ENCODE data around the gene PPP1R9A. TPM values are rescaled to one million over a fixed set of nuclear protein-coding genes. Genes with fewer than 3 reads are reported as not detected.

Gene PPP1R9A
- total and polyA plus RNA-seq, 8 donors = 4.7 to 32.4 (median 16.8) TPM

GRCh38 chr7:95264363-95264891, 357.0 kb downstream of the PPP1R9A start:
- Histone ChIP-seq H3K9me3 (no peaks in the 10 kb centered on the region), H3K27ac (no peak overlapping the region), H3K4me3 (no peak overlapping the region), H3K36me3 (peaks cover 0 to 3% (median 0%) of the 10 kb centered on the region in 3 donors), H3K4me1 (no peaks in the 10 kb centered on the region), H3K27me3 (no peaks in the 10 kb centered on the region)
- DNase-seq = no peak
- 89% methylated on average over 6 of the region's 6 CpGs for WGBS, 2 donors
- FAIRE-seq = no peak
- ATAC-seq = no peak
- intact Hi-C loops (cut with DNase I) = no loop called here
- TF ChIP-seq, protein P1, sequence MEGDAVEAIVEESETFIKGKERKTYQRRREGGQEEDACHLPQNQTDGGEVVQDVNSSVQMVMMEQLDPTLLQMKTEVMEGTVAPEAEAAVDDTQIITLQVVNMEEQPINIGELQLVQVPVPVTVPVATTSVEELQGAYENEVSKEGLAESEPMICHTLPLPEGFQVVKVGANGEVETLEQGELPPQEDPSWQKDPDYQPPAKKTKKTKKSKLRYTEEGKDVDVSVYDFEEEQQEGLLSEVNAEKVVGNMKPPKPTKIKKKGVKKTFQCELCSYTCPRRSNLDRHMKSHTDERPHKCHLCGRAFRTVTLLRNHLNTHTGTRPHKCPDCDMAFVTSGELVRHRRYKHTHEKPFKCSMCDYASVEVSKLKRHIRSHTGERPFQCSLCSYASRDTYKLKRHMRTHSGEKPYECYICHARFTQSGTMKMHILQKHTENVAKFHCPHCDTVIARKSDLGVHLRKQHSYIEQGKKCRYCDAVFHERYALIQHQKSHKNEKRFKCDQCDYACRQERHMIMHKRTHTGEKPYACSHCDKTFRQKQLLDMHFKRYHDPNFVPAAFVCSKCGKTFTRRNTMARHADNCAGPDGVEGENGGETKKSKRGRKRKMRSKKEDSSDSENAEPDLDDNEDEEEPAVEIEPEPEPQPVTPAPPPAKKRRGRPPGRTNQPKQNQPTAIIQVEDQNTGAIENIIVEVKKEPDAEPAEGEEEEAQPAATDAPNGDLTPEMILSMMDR (IDR thresholded peaks at IDR 0.05) = no peak

DNA sequence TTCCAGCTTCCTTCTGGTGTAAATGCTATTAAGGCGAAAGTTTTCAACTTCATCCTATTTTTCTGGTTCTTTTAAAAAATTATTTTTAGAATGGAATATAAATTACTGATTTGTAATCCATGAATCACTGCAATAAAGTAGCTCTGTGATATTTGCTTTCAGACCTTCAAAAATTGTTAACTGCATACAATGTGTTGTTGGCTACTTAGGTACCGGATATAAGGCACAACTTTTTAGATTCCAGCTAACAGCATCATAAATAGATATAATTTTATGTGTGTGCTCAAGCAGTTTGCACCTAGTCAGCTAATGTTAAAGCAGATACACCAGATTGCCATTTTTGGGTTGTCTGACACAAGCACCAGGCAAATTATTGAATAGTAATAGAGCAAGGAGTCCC, 358.2 kb downstream of the PPP1R9A start:
- FAIRE-seq (no peak), ATAC-seq (no peak), DNase-seq (no peak)
- whole genome bisulfite sequencing, 2 donors = 92 to 95% methylated on average over 2 of the region's 2 CpGs
- no peak overlapping the region for H3K4me3 ChIP-seq
- TF ChIP-seq, protein P1 (IDR thresholded peaks at IDR 0.05) = no peak
- no peak overlapping the region for H3K27ac ChIP-seq
- peaks cover 0 to 5% (median 0%) of the 10 kb centered on the region in 3 donors for H3K36me3 ChIP-seq
- no peaks in the 10 kb centered on the region for H3K4me1 ChIP-seq
- no peaks in the 10 kb centered on the region for H3K27me3 ChIP-seq
- intact Hi-C loops (cut with DNase I) = no loop called here
- no peaks in the 10 kb centered on the region for H3K9me3 ChIP-seq

GRCh38 chr7:95267754-95268153, 360.4 kb downstream of the PPP1R9A start:
- ATAC-seq (no peak), DNase-seq (no peak), FAIRE-seq (no peak)
- no peak overlapping the region for H3K27ac ChIP-seq
- no peaks in the 10 kb centered on the region for H3K9me3 ChIP-seq
- TF ChIP-seq, protein P1 (IDR thresholded peaks at IDR 0.05) = no peak
- intact Hi-C loops (cut with DNase I) = no loop called here
- no peaks in the 10 kb centered on the region for H3K27me3 ChIP-seq
- H3K36me3 ChIP-seq = peaks cover 0 to 5% (median 0%) of the 10 kb centered on the region in 3 donors
- H3K4me1 ChIP-seq = no peaks in the 10 kb centered on the region
- 86 to 88% methylated on average over 2 of the region's 2 CpGs for WGBS, 2 donors
- no peak overlapping the region for H3K4me3 ChIP-seq

DNA sequence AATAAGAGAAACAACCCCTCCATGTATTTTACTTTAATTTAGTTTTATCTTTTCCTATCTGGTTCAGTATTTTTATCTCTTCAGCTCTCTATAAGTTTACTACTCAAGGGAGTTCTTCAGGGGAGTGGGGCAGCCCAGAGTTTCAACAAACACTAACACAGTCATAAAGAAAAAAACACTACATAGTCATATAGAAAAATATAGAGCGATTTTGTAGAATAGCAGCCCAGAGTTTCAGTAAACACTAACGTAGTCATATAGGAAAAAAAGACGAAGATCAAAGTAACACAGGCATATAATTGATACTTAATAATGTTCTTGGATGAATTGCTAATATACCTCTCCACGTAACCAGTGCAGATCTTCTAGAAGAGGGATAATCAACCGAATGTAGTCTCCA, 362.2 kb downstream of the PPP1R9A start:
- no peak overlapping the region for H3K27ac ChIP-seq
- TF ChIP-seq, protein P1 (IDR thresholded peaks at IDR 0.05) = no peak
- 92 to 95% methylated on average over 5 of the region's 5 CpGs for WGBS, 2 donors
- peaks cover 0 to 18% (median 0%) of the 10 kb centered on the region in 3 donors for H3K36me3 ChIP-seq
- FAIRE-seq (no peak), DNase-seq (no peak), ATAC-seq (no peak)
- H3K4me3 ChIP-seq = no peak overlapping the region
- no peaks in the 10 kb centered on the region for H3K27me3 ChIP-seq
- intact Hi-C loops (cut with DNase I) = no loop called here
- H3K4me1 ChIP-seq = no peaks in the 10 kb centered on the region
- no peaks in the 10 kb centered on the region for H3K9me3 ChIP-seq

GRCh38 chr7:95276114-95276513, 368.7 kb downstream of the PPP1R9A start:
- peak in 1 of 6 donors; percentile 9 for DNase-seq
- ATAC-seq = no peak
- intact Hi-C loops (cut with DNase I) = no loop called here
- 86 to 100% methylated on average over 2 of the region's 2 CpGs for WGBS, 2 donors
- FAIRE-seq = no peak
- Histone ChIP-seq H3K4me3 (no peak overlapping the region), H3K27me3 (no peaks in the 10 kb centered on the region), H3K36me3 (peaks cover 0 to 14% (median 0%) of the 10 kb centered on the region in 3 donors), H3K4me1 (no peaks in the 10 kb centered on the region), H3K9me3 (no peaks in the 10 kb centered on the region), H3K27ac (no peak overlapping the region)
- TF ChIP-seq, protein P1 (IDR thresholded peaks at IDR 0.05) = no peak

All from pancreas (tissue), 10 donors.